ENCODE data around the gene TNK2.

GRCh38 chr3:195896361-195897080, 11.8 kb downstream of the TNK2 start:
- TF ChIP-seq, protein P1, sequence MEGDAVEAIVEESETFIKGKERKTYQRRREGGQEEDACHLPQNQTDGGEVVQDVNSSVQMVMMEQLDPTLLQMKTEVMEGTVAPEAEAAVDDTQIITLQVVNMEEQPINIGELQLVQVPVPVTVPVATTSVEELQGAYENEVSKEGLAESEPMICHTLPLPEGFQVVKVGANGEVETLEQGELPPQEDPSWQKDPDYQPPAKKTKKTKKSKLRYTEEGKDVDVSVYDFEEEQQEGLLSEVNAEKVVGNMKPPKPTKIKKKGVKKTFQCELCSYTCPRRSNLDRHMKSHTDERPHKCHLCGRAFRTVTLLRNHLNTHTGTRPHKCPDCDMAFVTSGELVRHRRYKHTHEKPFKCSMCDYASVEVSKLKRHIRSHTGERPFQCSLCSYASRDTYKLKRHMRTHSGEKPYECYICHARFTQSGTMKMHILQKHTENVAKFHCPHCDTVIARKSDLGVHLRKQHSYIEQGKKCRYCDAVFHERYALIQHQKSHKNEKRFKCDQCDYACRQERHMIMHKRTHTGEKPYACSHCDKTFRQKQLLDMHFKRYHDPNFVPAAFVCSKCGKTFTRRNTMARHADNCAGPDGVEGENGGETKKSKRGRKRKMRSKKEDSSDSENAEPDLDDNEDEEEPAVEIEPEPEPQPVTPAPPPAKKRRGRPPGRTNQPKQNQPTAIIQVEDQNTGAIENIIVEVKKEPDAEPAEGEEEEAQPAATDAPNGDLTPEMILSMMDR (IDR thresholded peaks at IDR 0.05; ENCODE audit: low read length): no peak
- TF ChIP-seq EZH2 (IDR thresholded peaks at IDR 0.05; ENCODE audit: borderline replicate concordance, low read length): no peak
